ENCODE results near the gene SNX19.

GRCh38 chr11:130873761-130874160, 42.5 kb downstream of the SNX19 start:
- no peak for TF ChIP-seq CTCF (IDR thresholded peaks at IDR 0.05)
- TF ChIP-seq POLR2A (IDR thresholded peaks at IDR 0.05): no peak

Measured in Peyer's patch (tissue), 4 donors.